ENCODE data around the gene GATAD2A. TPM values are rescaled to one million over a fixed set of nuclear protein-coding genes. Genes with fewer than 3 reads are reported as not detected.

The GATAD2A gene
- total RNA-seq, 3 donors from 2014 or later: 89.3 to 117 (median 107) TPM

GRCh38 chr19:19487077-19487949, 81.8 kb downstream of the GATAD2A start:
- Histone ChIP-seq H3K4me1 (ENCODE audit: low read depth) (peaks cover 47% of the 10 kb centered on the region), H3K9me3 (no peaks in the 10 kb centered on the region), H3K36me3 (ENCODE audit: low read depth) (no peaks in the 10 kb centered on the region), H3K4me3 (no peak overlapping the region)
- intact Hi-C loops (cut with DNase I, micrococcal nuclease): loop anchor here in 1 of 2 donors (10.0 kb wide), 1 partner anchor 83 kb away; the partner anchor contains the start of gene GATAD2A
- peak in 1 of 3 donors; percentile 49 for DNase-seq
- ATAC-seq: no peak
- TF ChIP-seq CTCF (IDR thresholded peaks at IDR 0.05): no peak

GRCh38 chr19:19487950-19488874, 82.7 kb downstream of the GATAD2A start:
- DNase-seq (peak; percentile 71 to 81 (median 72)), ATAC-seq (peak; percentile 53)
- no peaks in the 10 kb centered on the region for H3K36me3 ChIP-seq (ENCODE audit: low read depth)

GRCh38 chr19:19488875-19489690, 83.6 kb downstream of the GATAD2A start:
- Histone ChIP-seq H3K36me3 (ENCODE audit: low read depth) (no peaks in the 10 kb centered on the region), H3K4me3 (no peak overlapping the region), H3K9me3 (no peaks in the 10 kb centered on the region), H3K4me1 (ENCODE audit: low read depth) (peaks cover 47% of the 10 kb centered on the region)
- DNase-seq (peak; percentile 84 to 92 (median 88)), ATAC-seq (peak; percentile 78)
- TF ChIP-seq CTCF (IDR thresholded peaks at IDR 0.05): no peak
- intact Hi-C loops (cut with DNase I, micrococcal nuclease): loop anchor here in 1 of 2 donors (10.0 kb wide), 1 partner anchor 84 kb away; the partner anchor contains the start of gene GATAD2A

More at GRCh38 chr19:19487950-19488874, 82.7 kb downstream of the GATAD2A start:
- no peak for TF ChIP-seq CTCF (IDR thresholded peaks at IDR 0.05)
- Histone ChIP-seq H3K9me3 (no peaks in the 10 kb centered on the region), H3K4me1 (ENCODE audit: low read depth) (peaks cover 47% of the 10 kb centered on the region), H3K4me3 (no peak overlapping the region)
- intact Hi-C loops (cut with DNase I, micrococcal nuclease): loop anchor here in 1 of 2 donors (10.0 kb wide), 1 partner anchor 83 kb away; the partner anchor contains the start of gene GATAD2A

DNA sequence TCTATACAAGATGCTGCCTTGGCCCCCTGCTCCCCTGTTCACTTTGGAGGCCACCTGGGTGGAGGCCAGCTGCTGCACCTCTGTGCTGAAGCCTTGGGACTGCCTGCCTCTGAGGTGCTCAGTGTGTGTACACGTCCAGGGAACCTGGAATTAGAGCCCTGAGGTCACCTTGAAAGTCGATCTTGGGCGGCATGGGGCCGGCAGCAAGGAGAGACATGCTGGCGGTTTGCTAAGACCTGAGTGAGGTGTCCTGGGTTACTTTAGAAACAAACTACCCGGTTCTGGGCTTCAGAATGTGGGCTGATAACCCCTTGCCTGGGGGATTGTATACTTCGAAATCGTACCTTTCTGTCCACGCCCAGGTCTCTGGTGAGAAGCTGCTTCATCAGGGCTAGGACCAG, 84.3 kb downstream of the GATAD2A start:
- peak; percentile 2 for ATAC-seq
- peak in 1 of 3 donors; percentile 61 for DNase-seq

More for the DNA sequence above, 84.3 kb downstream of the GATAD2A start:
- Histone ChIP-seq H3K36me3 (ENCODE audit: low read depth) (no peaks in the 10 kb centered on the region), H3K9me3 (no peaks in the 10 kb centered on the region), H3K4me3 (no peak overlapping the region), H3K4me1 (ENCODE audit: low read depth) (peaks cover 47% of the 10 kb centered on the region)
- intact Hi-C loops (cut with DNase I, micrococcal nuclease): loop anchor here (5.0 to 10.0 kb wide), 3 partner anchors 85 to 125 kb away; partner anchors contain the start of gene GATAD2A (in 1 of the 2)
- no peak for TF ChIP-seq CTCF (IDR thresholded peaks at IDR 0.05)

All from mucosa of descending colon (tissue), 3 donors.